AG08396 (cell line): Measurements from ENCODE around the gene RIN3.

Experiments
- DNase-seq: peaks from one replicate; pipeline ENCODE4 v3.0.0; 2012; ENCODE audit warnings: low spot score, mixed read lengths

RIN3 gene

DNA sequence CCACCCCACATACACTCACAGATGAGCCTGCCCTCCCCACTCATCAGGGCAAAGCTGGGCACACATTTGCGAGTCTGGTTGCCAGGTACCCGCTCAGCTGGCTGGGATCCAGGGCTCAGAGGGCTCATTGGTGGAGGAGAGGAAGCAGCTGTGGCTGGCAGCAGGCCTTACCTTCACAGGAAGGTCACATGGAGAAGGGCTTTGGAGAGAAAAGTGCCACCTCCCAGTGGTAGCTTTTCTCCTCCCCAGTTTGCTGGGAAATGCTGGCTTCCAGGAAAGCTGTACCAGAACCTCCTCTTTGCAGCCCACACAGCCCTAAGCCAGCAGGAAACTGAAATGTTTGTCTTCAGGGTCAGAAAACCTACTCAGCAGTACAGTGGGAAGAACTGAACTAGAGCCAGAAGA lies 179.2 kb downstream of the RIN3 start:
- DNase-seq: no peak

DNA sequence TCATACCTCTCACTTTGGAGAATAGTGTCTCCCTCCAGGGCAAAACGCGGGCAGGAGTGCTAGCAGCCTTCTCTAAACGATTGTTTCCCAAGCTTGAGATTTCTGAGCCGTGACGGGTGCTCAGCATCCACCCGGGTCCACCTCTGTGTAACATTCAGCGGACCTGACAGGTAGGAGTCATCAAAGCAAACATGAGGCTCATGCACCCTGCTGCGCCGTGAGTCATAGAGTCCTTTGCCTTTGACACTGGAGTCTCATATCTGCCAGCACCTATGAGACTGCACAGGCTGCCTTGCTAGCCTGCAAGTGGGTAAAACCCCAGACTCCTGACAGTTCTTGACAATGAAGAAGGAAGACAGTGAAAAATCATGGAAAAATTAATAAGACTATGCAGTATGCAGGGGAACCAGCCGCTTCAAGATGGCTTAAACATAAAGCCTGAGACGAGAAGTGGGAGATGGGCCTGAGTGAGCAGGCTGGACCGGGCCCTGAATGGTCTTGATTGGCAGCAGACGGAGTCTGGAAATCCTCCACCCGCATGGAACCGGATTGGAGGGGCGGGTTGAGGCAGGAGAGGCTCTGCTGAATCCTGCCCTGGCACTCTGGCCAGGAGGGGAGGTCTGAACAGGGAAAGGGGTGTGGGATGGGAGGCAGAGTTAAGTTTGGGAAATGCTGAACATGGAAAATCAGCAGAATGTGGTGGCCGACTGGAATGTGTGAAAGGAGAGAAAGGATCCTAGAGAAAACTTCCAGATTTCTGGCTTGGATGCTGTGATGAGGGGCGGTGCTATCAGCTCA lies 180.6 kb downstream of the RIN3 start:
- DNase-seq: no peak

DNA sequence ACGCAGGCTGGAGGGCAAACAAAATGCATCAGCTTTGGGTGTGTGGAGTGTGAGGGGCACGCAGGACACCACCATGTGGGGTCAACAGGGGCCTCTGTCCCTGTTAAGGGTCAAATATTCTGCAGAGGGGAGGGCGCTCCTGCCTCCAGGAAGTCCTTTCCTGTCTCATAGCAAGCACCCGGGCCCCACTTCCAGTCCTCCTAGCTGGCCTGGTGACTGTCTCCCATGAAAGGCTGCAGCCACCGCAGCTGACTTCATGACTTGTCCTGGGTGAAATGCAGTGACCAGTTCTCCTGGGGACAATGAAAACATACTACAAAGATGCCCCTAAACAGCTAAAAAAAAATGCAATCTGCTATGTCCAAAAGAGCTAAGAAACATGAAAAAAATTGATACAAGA lies 181.2 kb downstream of the RIN3 start:
- DNase-seq: no peak

DNA sequence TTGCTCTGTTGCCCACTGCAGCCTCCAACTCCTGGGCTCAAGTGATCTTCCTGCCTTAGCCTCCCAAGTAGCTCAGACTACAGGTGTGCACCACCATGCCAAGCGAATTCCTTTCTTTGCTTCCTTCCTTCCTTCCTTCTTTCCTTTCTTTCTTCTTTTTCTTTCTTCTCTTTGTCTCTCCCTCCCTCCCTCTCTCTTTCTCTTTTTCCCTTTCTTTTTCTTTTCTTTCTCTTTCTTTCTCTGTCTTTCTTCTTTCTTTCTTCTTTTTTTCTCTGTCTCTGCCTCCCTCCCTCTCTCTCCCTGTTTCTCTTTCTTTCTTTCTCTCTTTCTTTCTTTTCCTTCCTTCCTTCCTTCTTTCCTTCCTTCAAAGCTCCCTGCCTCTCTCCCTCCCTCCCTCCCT lies 182.0 kb downstream of the RIN3 start:
- no peak for DNase-seq

DNA sequence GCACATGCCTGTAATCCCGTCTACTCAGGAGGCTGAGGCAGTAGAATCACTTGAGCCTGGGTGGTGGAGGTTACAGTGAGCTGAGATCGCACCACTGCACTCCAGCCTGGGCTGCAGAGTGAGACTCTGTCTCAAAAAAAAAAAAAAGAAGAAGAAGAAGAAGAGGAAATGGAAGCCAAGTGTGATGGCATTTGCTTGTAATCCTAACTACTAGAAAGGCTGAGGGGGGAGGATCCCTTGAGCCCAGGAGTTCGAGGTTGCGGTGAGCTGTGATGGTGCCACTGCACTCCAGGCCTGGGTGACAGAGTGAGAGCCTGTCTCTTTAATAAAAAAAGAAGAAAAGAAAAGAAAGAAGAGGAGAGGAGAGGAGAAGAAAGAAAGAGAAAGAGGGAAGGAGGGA lies 182.8 kb downstream of the RIN3 start:
- no peak for DNase-seq

DNA sequence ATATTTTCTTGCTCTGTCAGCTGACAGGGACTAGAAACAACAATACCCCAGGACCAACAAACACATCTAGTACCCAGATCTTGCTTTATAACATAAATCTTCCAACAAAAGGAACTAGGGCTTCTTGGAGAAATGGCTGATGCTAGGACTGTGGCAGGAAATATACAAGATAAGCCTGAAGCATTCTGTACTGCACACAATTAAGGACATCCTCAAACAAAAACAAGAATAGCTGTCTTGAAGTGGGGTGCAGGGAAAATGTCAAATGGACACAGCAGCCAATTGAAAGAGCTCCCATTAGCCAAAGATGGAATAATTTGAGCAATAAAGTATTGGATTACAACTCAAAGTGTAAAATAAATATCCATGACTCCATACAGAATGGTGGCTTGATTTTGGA lies 184.8 kb downstream of the RIN3 start:
- DNase-seq: no peak

DNA sequence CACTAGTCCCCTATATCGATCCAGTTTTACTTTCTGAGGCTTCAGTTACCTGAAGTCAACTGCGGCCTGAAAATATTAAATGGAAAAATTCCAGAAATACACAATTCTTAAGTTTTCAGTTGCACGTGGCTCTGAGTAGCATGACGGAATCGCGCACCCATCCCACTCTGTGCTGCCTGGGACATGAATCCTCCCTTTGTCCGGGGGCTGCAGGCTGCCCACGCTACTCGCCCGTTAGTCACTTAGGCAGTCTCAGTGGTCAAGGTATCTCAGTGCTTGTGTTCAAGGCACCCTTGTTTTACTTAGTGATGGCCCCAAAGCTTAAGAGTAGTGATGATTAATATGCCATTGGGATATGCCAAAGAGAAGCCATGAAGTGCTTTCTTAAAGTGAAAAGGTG lies 188.2 kb downstream of the RIN3 start:
- DNase-seq: no peak

DNA sequence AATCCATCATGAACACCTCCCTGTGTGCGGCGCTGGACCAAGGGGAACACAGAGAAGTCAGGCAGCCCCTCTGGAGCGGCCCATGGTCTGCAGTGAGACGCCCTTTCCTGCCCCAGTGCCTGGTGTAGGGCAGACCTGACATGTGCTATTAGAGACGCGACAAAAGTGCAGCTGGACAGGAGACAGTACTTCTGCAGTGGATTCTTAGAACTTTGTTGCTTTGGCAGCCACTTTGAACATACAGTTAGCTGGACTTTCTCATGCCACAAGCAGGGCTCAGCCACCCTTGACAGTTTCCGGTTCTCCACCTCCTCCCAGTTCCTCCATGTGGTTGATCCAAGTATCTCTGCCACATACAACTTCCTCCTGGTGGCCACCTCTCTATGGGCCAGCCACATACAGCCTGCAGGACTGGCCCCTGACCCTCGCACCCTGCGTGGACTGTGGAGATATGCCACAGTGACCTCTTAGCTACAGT lies 188.9 kb downstream of the RIN3 start:
- no peak for DNase-seq

DNA sequence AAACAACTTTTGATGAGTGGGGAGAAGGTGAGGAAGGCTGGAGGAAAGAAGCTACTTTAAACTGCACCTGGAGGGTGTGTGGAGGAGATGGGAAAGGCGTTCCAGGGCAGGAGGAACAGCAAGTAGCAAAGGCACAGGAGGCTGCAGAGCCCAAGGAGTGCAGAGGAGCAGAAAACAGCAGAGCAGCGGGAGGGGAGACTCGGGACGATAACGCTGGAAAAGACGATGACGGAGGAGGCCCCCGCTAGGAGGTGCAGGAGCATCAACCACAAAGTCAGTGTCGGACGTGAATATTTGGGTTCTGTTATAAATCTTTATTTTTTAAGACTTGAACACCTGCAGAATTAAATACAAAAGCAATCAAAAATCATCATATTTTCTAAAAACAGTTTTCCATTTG lies 189.9 kb downstream of the RIN3 start:
- DNase-seq: no peak

DNA sequence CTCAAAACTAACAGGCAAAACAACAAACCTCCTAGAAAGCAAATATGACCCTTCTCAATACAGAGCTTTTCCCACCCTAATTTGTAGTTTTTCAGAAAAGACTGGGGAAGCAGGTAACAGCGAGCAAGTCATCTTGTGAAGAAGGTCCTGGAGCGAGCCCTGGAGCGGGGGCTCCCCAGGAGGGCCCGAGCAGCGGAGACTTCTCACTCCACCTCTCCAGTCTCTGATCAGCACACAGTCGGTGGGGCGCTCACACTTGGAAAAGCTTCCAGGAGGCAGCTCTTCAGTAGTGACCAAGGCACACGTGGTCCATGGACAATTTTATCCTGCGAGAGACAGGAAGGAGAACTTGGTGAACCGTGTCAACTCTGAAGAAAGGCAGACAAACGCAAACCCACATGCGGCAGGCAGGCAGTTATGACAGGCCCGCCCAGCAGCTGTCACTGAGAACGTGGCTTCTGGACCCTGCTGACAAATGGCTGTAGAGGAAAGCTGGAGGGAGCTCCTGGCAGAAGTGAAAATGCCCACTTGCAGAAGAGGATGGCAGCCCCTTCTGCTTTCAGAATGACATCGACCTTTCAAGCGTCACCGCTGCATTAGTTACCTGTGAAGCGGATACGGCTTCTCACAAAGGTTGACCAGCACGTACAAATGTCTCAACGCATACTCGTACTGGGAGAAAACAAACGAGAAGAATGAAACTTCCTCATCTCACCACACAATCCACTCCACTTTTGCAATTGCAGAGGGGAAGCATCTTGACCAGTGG lies 190.6 kb downstream of the RIN3 start:
- DNase-seq: no peak

DNA sequence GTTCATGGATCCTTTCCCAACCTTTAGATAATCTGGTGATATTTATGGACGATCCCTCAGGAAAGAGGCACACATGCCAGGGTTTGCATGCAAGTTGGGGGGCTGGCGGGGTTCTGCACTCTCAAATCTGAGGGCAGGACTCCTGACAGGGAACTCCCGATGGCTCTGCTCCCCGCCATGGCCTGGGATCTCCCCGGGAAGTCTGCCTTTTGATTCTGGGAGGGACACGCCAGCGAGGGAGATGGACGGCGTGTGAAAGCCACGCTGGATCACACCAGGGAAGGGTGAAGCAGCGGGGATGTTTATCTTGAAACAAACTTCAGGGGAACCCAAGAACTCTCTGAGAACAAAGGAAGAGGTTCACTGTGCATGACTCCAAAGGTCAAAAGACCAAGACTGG lies 191.2 kb downstream of the RIN3 start:
- DNase-seq: no peak

DNA sequence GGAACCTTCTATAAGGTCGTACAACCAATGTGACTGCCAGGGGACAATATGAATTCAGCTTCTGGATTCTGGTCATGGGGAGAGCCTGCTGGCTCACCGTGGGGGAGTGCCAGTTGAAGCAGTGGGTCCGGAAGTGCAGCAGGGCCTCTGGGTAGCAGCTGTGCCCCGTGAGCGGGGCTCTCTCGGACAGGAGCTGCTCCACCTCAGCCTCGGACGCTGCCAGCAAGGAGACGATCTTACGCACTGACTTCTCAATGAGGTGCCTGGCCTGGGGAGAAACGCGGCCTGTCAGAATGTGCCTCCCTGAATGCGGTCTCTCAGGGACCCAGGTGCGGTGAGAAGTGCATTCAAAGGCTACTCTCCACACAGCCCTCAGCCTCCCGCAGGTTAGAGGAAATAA lies 192.8 kb downstream of the RIN3 start:
- no peak for DNase-seq

DNA sequence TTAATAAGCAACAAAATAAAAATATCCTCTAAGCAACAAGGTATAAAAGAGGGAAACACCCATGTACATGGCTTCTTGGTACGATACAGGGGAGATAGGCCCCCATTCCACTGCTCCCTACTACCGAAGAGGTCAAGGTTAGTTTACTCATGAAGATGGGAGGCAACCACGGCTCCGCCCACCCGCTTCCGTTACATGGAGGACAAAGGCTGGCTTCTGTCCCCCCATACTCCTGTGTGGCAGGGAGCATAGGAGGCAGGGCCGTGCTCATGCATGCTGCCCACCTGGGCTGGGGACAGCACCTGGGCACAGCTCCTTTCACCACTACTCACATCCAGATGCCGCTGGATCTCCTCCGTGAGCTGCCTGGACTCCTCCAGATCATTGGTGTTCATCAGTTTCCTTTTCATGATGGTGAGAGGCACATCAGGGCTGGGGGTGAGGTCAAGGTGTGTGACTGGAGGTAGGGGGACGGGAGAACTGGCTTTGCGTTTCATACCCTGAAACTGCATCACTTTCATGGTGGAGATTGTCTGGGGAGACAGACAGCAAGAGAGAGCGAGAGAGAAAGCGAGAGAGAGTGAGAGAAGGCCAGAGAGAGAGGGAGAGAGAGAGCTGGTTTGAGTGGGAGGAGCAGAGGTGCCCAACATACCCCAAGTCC lies 195.9 kb downstream of the RIN3 start:
- DNase-seq: no peak

DNA sequence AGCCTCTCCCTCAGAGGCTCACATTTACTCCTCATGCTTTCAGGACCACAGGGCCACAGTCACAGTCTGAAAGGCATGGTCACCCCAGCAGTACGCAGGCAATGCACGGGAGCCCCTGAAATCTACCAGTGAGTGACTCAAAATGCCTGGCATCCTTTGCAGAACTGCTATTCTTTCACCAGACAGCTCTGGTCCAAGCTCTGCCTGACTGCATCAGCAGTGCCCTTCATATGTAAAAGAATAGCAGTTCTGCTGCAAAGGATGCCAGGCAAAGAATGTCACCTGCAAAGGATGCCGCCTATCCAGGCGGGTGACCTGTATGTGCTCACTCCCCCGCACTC lies 196.4 kb downstream of the RIN3 start:
- DNase-seq: no peak

DNA sequence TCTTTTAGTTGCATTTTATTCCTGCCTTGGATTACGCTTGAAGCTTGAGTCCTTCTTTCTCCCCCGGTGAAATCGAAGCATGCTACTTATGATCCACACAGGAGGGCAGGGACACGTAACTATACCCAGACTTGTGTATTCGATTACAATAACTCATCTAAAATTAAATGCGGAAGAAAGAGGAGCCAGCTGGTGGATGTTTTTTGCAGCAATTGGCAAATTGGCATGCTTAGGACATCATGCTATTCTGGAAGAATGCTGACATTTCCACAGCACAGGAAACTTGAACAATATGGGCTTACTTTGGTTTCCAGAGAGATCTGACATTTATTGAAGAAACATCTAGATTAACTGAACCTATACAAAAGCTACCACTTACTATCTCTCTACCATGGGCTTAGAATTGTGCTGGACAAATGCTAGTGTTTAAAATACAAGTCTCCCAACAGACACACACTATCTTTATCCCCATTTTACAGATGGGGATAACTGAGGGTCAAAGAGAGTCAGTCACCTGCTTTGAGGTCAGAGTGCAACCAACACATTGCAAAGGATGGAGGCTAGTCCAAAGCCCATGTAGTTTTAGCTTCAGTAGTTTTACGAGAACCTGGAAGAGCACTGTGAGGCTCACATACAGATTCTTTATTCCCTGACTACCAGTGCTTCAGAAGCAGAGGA lies 198.5 kb downstream of the RIN3 start:
- no peak for DNase-seq

DNA sequence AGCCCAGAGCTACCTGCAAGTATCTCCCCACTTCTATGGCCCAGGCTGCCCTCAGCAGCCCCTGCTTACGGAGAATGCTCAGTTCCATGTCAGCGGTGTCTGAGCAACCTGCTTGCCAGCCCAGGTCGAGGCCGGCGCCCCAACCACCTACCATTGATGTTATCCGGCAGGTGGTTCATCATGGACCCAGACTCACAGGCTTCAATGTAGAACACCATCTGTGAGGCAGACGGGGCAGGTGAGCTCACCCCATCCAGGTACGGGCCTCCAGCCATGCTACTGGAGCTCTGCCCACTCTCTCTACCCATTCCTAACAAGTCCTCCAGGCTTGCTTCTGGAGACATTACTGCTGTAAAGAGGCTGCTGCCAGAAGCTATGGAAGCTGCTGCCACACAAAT lies 199.1 kb downstream of the RIN3 start:
- no peak for DNase-seq

DNA sequence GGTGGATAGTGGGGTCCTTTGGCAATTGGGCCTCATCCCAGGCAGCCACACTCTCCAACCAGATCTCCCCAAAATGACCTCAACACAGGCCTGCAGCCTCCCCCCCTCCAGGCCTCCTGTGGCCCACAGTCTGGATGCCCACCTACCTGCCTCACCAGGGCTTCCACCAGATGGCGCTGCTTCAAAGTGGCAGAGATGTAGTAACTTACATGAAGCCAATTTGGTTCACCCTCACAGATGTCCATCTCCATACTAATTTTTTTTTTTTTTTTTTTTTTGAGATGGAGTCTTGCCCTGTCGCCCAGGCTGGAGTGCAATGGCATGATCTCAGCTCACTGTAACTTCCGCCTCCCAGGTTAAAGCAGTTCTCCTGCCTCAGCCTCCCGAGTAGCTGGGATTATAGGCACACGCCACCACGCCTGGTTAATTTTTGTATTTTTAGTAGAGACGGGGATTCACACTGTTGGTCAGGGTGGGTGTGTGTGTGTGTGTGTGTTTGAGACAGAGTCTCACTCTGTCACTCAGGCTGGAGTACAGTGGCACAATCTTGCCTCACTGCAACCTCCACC lies 201.2 kb downstream of the RIN3 start:
- peak; percentile 82 for DNase-seq

DNA sequence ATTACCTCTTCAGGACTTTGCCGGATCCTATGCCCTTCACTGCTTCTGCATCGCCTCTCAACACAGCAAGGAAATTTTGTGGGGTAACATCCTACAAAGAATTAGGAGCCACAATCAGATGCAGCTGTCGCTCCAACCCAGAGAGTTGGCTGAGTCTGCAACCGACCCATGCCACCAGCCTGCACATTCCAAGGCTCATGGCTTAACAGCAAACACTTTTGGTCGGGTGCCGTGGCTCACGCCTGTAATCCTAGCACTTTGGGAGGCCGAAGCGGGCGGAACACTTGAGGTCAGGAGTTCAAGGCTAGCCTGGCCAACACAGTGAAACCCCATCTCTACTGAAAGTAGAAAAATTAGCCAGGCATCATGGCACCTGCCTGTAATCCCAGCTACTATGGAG lies 202.6 kb downstream of the RIN3 start:
- DNase-seq: no peak

DNA sequence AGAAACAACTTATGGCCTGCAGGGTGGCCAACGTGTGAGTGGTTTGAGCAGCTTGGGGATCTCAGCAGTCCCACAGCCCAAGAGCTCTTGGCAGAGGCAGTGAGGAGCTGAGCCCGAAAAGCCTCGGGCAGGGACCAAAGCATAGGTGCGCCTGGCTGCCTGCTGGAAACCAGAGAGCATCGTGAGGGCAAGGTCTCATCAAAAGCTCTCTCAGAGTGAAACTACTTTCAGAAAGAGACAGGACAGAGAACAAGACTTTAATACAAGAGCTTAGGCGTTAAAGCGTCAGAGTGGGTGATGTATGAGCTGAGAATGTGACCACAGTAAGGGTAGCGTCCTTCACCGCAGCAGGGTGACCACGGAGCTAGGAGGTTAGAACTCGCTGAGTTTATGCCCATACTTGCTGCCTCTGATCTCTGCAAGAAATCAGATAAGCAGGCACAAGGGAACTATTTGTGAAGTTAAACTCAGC lies 204.0 kb downstream of the RIN3 start:
- DNase-seq: peak; percentile 19

DNA sequence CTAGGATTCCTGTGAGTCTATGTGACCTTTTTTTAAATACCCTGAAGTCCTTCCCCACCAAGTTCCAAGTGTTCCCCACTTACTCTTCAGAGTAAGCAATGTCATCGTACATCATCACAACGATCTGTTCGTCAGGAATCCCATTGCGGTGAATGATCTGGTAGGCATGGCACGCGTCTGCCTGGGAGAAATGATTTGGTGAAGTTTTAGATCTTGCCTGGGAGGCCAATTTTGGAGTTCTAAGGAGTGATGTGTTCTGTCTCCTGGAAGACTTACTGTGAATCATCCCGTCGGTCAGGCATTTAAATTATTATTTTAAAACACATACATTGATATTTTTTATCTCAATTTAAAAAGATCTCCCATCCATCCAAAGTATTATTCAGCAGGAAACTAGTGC lies 205.1 kb downstream of the RIN3 start:
- DNase-seq: peak; percentile 18

DNA sequence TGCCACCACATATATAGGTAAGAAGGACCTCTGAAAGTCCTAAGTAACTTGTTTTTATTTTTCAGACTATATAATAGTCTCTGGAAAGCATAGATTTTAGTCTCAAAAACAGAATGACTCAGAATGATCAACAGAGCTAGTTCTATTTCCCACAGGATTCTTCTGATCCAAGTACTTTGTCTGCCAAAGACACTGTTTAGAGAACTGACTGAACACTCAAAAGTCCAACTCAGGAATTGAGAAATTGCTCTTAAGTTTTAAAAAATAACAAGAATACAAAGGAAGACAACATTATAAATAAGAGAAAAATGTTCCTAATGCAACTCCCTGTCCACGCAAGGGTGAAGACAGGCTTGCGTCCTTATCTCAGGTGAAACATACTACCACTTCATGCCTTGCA lies 205.8 kb downstream of the RIN3 start:
- peak; percentile 57 for DNase-seq

DNA sequence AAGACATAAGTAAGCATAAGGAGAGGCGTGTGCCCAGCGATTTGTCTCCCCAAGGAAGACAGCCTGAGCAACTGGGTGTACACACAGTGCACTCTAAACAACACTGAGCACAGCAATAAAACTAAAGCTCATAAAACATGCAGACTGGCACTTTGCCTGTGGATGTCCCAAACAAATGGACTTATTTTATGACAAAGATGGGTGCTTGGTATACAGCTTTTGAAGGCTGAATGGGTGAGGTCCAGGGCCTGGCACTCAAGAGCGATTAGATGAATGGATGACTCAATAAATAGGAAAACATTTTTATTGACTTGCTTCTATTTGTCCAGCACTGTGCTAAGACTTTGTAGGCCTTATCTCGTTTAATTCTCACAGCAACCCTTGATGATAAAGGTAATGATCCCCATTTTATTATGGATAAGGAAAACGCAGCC lies 206.3 kb downstream of the RIN3 start:
- no peak for DNase-seq
